Choroid plexus epithelial cell (primary cell): ENCODE results near the gene IZUMO1.
A peak's percentile ranks its signal among the peaks of the same experiment; 100 is the strongest.

Experiments
- DNase-seq: peaks from one replicate; pipeline ENCODE4 v3.0.0-alpha.2; 2010; ENCODE audit warnings: low read depth
- H3K4me3 ChIP-seq: 2 replicates; pipeline ENCODE4 v1.5.1; 2011; ENCODE audit warnings: low read depth, mild to moderate bottlenecking, control low read depth, low read length, moderate library complexity
- TF ChIP-seq, protein P1 (sequence below): conservative IDR thresholded peaks from 2 replicates; pipeline ENCODE4 v1.5.1; 2011; ENCODE audit warnings: low read depth, mild to moderate bottlenecking, control low read depth, inconsistent platforms, low read length, moderate library complexity

Gene IZUMO1

DNA sequence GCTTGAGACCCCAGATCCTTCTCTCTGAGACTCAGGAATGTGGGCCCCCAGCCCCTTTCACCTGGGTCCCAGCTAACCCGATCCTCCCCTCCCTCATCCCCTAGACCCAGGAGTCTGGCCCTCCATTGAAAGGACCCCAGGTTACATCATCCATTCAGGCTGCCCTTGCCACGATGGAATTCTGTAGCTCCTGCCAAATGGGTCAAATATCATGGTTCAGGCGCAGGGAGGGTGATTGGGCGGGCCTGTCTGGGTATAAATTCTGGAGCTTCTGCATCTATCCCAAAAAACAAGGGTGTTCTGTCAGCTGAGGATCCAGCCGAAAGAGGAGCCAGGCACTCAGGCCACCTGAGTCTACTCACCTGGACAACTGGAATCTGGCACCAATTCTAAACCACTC lies 9.1 kb upstream of the IZUMO1 start:
- H3K4me3 ChIP-seq, result no peak overlapping the region
- no peak for DNase-seq
- TF ChIP-seq, protein P1, sequence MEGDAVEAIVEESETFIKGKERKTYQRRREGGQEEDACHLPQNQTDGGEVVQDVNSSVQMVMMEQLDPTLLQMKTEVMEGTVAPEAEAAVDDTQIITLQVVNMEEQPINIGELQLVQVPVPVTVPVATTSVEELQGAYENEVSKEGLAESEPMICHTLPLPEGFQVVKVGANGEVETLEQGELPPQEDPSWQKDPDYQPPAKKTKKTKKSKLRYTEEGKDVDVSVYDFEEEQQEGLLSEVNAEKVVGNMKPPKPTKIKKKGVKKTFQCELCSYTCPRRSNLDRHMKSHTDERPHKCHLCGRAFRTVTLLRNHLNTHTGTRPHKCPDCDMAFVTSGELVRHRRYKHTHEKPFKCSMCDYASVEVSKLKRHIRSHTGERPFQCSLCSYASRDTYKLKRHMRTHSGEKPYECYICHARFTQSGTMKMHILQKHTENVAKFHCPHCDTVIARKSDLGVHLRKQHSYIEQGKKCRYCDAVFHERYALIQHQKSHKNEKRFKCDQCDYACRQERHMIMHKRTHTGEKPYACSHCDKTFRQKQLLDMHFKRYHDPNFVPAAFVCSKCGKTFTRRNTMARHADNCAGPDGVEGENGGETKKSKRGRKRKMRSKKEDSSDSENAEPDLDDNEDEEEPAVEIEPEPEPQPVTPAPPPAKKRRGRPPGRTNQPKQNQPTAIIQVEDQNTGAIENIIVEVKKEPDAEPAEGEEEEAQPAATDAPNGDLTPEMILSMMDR, result no peak

DNA sequence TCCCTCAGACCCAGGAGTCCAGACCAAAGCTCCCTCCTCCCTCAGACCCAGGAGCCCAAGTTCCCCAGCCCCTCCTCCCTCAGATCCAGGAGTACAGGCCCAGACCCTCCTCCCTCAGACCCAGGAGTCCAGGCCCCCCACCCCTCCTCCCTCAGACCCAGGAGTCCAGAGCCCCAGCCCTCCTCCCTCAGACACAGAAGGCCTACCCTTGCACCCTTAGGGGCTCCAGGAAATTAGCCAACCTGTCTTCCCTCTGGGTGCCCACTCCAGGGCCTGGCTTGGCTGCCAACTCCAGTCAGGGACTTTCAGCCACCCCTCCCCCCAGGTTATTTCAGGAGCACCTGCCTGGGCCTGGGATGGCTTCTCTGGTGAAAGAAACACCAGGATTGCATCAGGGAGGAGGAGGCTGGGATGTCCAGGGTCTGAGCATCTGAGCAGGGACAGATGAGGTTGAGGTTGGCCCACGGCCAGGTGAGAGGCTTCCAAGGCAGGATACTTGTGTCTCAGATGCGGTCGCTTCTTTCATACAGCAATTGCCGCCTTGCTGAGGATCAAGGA lies 8.5 kb upstream of the IZUMO1 start, which contains the start of gene FGF21:
Gene FGF21, plus strand, starts transcription at position 441 of the 558 bp plus-strand sequence. CDS start 713 bp downstream, outside the sequence.
- H3K4me3 ChIP-seq, result no peak within 1 kb of the TSS
- no peak for DNase-seq
- TF ChIP-seq, protein P1, result no peak

GRCh38 chr19:48752496-48753365 lies 6.0 kb upstream of the IZUMO1 start, which contains the start of gene FUT1:
FUT1 (minus strand) TSS chr19:48752641; CDS start chr19:48751281, 1,360 bp downstream.
- H3K4me3 ChIP-seq, result peak within 1 kb of the TSS; percentile 20
- TF ChIP-seq, protein P1, result no peak
- no peak for DNase-seq

DNA sequence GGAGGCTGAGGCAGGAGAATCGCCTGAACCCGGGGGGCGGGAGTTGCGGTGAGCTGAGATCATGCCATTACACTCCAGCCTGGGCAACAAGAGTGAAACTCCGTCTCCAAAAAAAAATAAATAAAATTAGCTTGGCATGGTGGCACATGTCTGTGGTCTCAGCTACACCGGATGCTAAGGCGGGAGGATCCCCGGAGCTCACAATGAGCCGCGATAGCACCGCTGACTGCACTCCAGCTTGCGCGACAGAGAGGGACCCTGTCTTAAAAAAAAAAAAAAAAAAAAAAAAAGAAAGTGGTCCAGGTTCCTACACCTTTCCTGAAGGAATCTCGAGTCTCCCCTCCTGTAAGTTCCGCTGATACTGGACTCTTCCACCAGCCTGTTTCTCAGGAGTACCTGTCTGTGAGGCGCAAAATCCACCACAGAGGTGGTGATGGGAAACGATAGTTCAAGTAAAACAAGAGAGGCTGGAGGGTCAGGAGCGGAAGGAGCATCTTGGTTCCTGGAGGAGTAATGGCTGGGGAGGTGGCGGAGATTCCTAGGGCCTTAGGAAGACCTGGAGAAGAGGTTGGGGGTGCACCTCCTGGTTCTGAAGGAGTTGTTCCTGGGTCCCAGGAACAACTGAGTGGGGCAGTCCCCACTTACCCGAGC lies 5.3 kb upstream of the IZUMO1 start:
- no peak for DNase-seq
- TF ChIP-seq, protein P1, result no peak
- H3K4me3 ChIP-seq, result peak overlapping the region; percentile 20

- no peak for DNase-seq
- TF ChIP-seq, protein P1, result no peak
- H3K4me3 ChIP-seq, result no peak overlapping the region
Measured at GRCh38 chr19:48750771-48751504, 4.2 kb upstream of the IZUMO1 start.

GRCh38 chr19:48750351-48750750 lies 3.6 kb upstream of the IZUMO1 start:
- no peak for DNase-seq
- TF ChIP-seq, protein P1, result no peak
- H3K4me3 ChIP-seq, result no peak overlapping the region
